ENCODE measurements around the gene SP9.

The SP9 gene

DNA sequence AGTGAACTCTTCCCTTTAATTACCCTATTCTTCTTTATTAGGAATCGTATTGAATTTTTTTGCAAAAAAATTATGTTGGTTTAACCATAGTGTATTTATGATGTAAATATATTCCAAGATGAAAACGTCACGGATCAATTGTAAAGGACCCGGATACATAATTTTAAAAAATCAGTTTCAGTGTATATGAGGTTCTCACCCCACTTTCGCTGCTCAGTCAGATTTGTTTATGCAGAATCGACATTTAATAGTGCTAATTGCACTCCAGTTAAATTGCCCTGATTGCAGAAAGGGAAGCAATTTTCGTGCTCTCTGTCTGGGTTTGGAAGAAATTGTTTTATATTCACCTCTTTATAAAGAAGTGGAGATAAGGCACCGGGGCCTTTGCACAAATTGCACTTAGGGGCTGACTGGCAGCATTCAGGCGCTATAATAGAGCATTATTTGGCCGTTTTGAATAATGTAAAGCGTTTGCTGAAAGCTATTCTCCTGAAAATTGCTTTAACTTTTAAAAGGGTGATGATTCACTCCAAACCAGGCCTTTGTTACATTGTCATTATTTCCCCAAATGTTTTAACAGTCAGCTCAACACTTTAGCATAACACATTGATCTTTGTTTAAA is 3.0 kb upstream of the SP9 start:
- H3K36me3 ChIP-seq (ENCODE audit: insufficient read depth, low read length) = no peaks in the 10 kb centered on the region
- no peak overlapping the region for H3K9ac ChIP-seq (ENCODE audit: insufficient read length)
- TF ChIP-seq FOXP2 (optimal IDR thresholded peaks at IDR 0.05; ENCODE audit: control extremely low read depth, extremely low read length, insufficient read depth) = no peak
- TF ChIP-seq POLR2AphosphoS5 (IDR thresholded peaks at IDR 0.05; ENCODE audit: borderline replicate concordance, low read depth, low read length) = no peak
- no peak for TF ChIP-seq EZH2 (IDR thresholded peaks at IDR 0.05)
- no peak for DNase-seq (ENCODE audit: low read depth, low spot score)
- H3K4me3 ChIP-seq = no peak overlapping the region
- H3K27ac ChIP-seq = no peak overlapping the region
- no peaks in the 10 kb centered on the region for H3K9me3 ChIP-seq (ENCODE audit: low read depth, low read length)

DNA sequence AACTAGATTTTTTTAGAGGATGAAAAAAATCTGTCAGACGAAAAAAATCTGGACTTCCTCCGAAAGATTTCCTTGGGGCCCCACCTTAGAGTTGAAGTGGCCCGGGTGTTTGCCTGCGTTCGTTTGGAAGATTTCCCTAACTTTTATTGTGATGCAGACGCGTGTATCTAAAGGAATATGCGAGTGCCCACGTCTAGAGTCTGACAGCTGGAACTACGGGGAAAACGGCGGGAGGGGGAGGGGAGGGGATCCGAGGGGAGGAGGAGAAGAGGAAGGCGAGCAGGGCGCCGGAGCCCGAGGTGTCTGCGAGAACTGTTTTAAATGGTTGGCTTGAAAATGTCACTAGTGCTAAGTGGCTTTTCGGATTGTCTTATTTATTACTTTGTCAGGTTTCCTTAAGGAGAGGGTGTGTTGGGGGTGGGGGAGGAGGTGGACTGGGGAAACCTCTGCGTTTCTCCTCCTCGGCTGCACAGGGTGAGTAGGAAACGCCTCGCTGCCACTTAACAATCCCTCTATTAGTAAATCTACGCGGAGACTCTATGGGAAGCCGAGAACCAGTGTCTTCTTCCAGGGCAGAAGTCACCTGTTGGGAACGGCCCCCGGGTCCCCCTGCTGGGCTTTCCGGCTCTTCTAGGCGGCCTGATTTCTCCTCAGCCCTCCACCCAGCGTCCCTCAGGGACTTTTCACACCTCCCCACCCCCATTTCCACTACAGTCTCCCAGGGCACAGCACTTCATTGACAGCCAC is 2.4 kb upstream of the SP9 start:
- H3K36me3 ChIP-seq (ENCODE audit: insufficient read depth, low read length) = no peaks in the 10 kb centered on the region
- H3K9ac ChIP-seq (ENCODE audit: insufficient read length) = no peak overlapping the region
- no peaks in the 10 kb centered on the region for H3K9me3 ChIP-seq (ENCODE audit: low read depth, low read length)
- no peak for TF ChIP-seq POLR2AphosphoS5 (IDR thresholded peaks at IDR 0.05; ENCODE audit: borderline replicate concordance, low read depth, low read length)
- no peak for TF ChIP-seq FOXP2 (optimal IDR thresholded peaks at IDR 0.05; ENCODE audit: control extremely low read depth, extremely low read length, insufficient read depth)
- TF ChIP-seq EZH2 (IDR thresholded peaks at IDR 0.05) = no peak
- no peak for DNase-seq (ENCODE audit: low read depth, low spot score)
- H3K4me3 ChIP-seq = no peak overlapping the region
- H3K27ac ChIP-seq = no peak overlapping the region

GRCh38 chr2:174333017-174333371 is 1.8 kb upstream of the SP9 start:
- TF ChIP-seq EZH2 (IDR thresholded peaks at IDR 0.05) = no peak
- TF ChIP-seq FOXP2 (optimal IDR thresholded peaks at IDR 0.05; ENCODE audit: control extremely low read depth, extremely low read length, insufficient read depth) = no peak
- TF ChIP-seq POLR2AphosphoS5 (IDR thresholded peaks at IDR 0.05; ENCODE audit: borderline replicate concordance, low read depth, low read length) = no peak
- no peak for DNase-seq (ENCODE audit: low read depth, low spot score)
- no peak overlapping the region for H3K4me3 ChIP-seq
- H3K9ac ChIP-seq (ENCODE audit: insufficient read length) = no peak overlapping the region
- no peaks in the 10 kb centered on the region for H3K36me3 ChIP-seq (ENCODE audit: insufficient read depth, low read length)
- no peaks in the 10 kb centered on the region for H3K9me3 ChIP-seq (ENCODE audit: low read depth, low read length)
- H3K27ac ChIP-seq = no peak overlapping the region

GRCh38 chr2:174333372-174334277 is 1.1 kb upstream of the SP9 start:
- Histone ChIP-seq H3K36me3 (ENCODE audit: insufficient read depth, low read length) (no peaks in the 10 kb centered on the region), H3K9me3 (ENCODE audit: low read depth, low read length) (no peaks in the 10 kb centered on the region), H3K27ac (no peak overlapping the region), H3K9ac (ENCODE audit: insufficient read length) (no peak overlapping the region), H3K4me3 (no peak overlapping the region)
- TF ChIP-seq POLR2AphosphoS5 (IDR thresholded peaks at IDR 0.05; ENCODE audit: borderline replicate concordance, low read depth, low read length) (no peak), FOXP2 (optimal IDR thresholded peaks at IDR 0.05; ENCODE audit: control extremely low read depth, extremely low read length, insufficient read depth) (no peak), EZH2 (IDR thresholded peaks at IDR 0.05) (no peak)
- DNase-seq (ENCODE audit: low read depth, low spot score) = no peak

DNA sequence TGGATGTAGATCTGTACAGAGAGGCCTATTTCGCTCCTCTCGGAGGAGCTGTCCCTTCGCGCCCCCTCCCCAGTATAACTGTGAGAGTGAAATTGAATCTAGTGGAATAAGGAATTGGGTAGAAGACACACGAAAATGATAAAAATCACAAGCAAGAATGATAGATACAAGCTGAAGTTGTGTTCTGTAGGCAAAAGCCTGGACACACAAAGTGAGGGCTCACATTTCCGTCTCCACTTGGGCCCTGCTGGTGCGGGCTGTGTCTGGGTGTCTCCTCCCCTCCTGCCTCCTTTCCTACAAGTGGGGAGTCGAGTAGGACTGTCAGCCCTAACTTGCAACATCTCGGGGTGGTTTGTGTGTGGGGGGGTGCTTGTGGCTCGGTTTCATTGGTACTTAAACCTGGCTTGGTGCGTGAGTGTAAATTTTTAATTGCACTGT is 457 bp upstream of the SP9 start:
- no peak overlapping the region for H3K9ac ChIP-seq (ENCODE audit: insufficient read length)
- TF ChIP-seq POLR2AphosphoS5 (IDR thresholded peaks at IDR 0.05; ENCODE audit: borderline replicate concordance, low read depth, low read length) (no peak), FOXP2 (optimal IDR thresholded peaks at IDR 0.05; ENCODE audit: control extremely low read depth, extremely low read length, insufficient read depth) (no peak), EZH2 (IDR thresholded peaks at IDR 0.05) (no peak)
- H3K4me3 ChIP-seq = no peak overlapping the region
- H3K9me3 ChIP-seq (ENCODE audit: low read depth, low read length) = no peaks in the 10 kb centered on the region
- no peak overlapping the region for H3K27ac ChIP-seq
- no peak for DNase-seq (ENCODE audit: low read depth, low spot score)
- no peaks in the 10 kb centered on the region for H3K36me3 ChIP-seq (ENCODE audit: insufficient read depth, low read length)

DNA sequence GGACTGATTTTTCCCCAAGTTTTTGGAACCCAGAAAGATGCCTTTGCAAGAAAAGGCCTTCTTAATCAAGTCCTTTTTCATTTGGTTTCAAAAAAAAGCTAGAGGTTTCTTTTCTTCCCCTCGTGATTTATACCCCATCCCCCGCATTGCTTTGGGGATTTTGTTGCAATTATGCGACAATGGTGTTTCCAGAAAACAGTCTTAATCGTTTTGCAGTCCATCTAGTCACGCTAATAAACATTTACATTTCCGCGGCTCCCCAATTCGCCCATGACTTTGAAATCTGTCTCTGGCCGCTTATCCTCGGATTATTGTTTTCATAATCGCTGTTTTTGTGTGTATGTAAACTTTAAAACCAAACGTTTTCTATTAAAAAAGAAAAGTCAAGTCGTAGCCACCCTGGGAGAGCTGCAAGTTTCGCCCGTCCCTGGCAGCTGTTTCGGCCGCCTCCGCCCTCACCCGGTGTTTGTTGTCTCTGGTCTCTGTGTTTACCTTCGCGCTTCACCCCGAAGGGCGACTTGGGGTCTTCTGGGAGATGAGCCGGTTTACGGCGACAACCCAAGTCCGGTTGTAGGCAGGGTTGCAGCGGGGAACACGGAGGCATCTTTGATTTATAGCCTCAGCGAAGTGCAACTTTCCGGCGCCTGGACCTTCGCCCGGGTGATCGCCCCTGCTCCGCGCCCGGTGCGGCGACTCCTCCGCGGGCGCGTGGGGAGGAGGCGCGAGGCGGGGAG is 667 bp downstream of the SP9 start:
- DNase-seq (ENCODE audit: low read depth, low spot score) = no peak
- H3K4me3 ChIP-seq = peak overlapping the region; percentile 82
- H3K9me3 ChIP-seq (ENCODE audit: low read depth, low read length) = no peaks in the 10 kb centered on the region
- H3K36me3 ChIP-seq (ENCODE audit: insufficient read depth, low read length) = no peaks in the 10 kb centered on the region
- TF ChIP-seq POLR2AphosphoS5 (IDR thresholded peaks at IDR 0.05; ENCODE audit: borderline replicate concordance, low read depth, low read length) = no peak
- TF ChIP-seq EZH2 (IDR thresholded peaks at IDR 0.05) = no peak
- TF ChIP-seq FOXP2 (optimal IDR thresholded peaks at IDR 0.05; ENCODE audit: control extremely low read depth, extremely low read length, insufficient read depth) = no peak
- no peak overlapping the region for H3K27ac ChIP-seq
- H3K9ac ChIP-seq (ENCODE audit: insufficient read length) = peak overlapping the region; percentile 34

DNA sequence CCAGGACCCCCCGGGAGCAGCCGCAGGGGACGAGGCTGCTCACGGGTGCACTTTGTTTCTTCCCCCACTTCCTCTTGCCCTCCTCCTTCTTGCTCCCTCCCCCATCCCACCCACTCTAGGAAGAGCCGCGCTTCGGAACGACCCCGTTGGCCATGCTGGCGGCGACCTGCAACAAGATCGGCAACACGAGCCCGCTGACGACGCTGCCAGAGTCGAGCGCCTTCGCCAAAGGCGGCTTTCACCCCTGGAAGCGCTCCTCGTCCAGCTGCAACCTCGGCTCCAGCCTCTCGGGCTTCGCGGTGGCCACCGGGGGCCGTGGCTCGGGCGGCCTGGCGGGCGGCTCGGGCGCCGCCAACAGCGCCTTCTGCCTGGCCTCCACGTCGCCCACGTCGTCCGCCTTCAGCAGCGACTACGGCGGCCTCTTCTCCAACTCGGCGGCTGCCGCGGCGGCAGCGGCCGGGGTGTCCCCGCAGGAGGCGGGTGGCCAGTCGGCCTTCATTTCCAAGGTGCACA is 1.3 kb downstream of the SP9 start:
- Histone ChIP-seq H3K9me3 (ENCODE audit: low read depth, low read length) (no peaks in the 10 kb centered on the region), H3K4me3 (peak overlapping the region; percentile 82), H3K9ac (ENCODE audit: insufficient read length) (no peak overlapping the region), H3K27ac (no peak overlapping the region), H3K36me3 (ENCODE audit: insufficient read depth, low read length) (no peaks in the 10 kb centered on the region)
- DNase-seq (ENCODE audit: low read depth, low spot score) = no peak
- TF ChIP-seq FOXP2 (optimal IDR thresholded peaks at IDR 0.05; ENCODE audit: control extremely low read depth, extremely low read length, insufficient read depth) (no peak), EZH2 (IDR thresholded peaks at IDR 0.05) (no peak), POLR2AphosphoS5 (IDR thresholded peaks at IDR 0.05; ENCODE audit: borderline replicate concordance, low read depth, low read length) (no peak)

Measured in SK-N-MC (cell line).